IPS-11a (cell line): ENCODE results near the gene REG3A.

ENCODE experiments used
- H3K4me3 ChIP-seq: one replicate; pipeline ENCODE4 v1.5.1; 2013; ENCODE audit warnings: low read depth, low read length, control low read depth

REG3A gene

GRCh38 chr2:79159653-79160052 is at the start of gene REG3A:
Gene REG3A (minus strand): TSS chr2:79159753. CDS start chr2:79159405, 348 bp downstream.
- H3K4me3 ChIP-seq = no peak within 1 kb of the TSS

GRCh38 chr2:79200762-79201161 is 41.2 kb upstream of the REG3A start:
- no peak overlapping the region for H3K4me3 ChIP-seq

- H3K4me3 ChIP-seq = no peak overlapping the region
These were observed 32.3 kb upstream of the REG3A start for GRCh38 chr2:79191816-79192215.

GRCh38 chr2:79191081-79191480 is 31.5 kb upstream of the REG3A start:
- no peak overlapping the region for H3K4me3 ChIP-seq

- no peak overlapping the region for H3K4me3 ChIP-seq
These were observed 29.9 kb upstream of the REG3A start for GRCh38 chr2:79189465-79189864.

- no peak overlapping the region for H3K4me3 ChIP-seq
These were observed 22.1 kb upstream of the REG3A start for GRCh38 chr2:79181617-79182016.

GRCh38 chr2:79180092-79180491 is 20.5 kb upstream of the REG3A start:
- no peak overlapping the region for H3K4me3 ChIP-seq

GRCh38 chr2:79179036-79179435 is 19.5 kb upstream of the REG3A start:
- no peak overlapping the region for H3K4me3 ChIP-seq

GRCh38 chr2:79178076-79178674 is 18.6 kb upstream of the REG3A start:
- H3K4me3 ChIP-seq = no peak overlapping the region

- no peak overlapping the region for H3K4me3 ChIP-seq
These were observed 11.9 kb upstream of the REG3A start for GRCh38 chr2:79171348-79171958.

GRCh38 chr2:79162801-79163200 is 3.2 kb upstream of the REG3A start:
- no peak overlapping the region for H3K4me3 ChIP-seq

- H3K4me3 ChIP-seq = no peak overlapping the region
These were observed 2.6 kb upstream of the REG3A start for GRCh38 chr2:79162132-79162531.

- H3K4me3 ChIP-seq = no peak overlapping the region
These were observed 523 bp downstream of the REG3A start for GRCh38 chr2:79159030-79159429.

GRCh38 chr2:79155826-79156476 is 3.6 kb downstream of the REG3A start:
- H3K4me3 ChIP-seq = no peak overlapping the region

GRCh38 chr2:79139423-79139822 is 20.1 kb downstream of the REG3A start:
- H3K4me3 ChIP-seq = no peak overlapping the region

GRCh38 chr2:79138385-79138784 is 21.2 kb downstream of the REG3A start:
- no peak overlapping the region for H3K4me3 ChIP-seq

- H3K4me3 ChIP-seq = no peak overlapping the region
These were observed 27.9 kb downstream of the REG3A start for GRCh38 chr2:79131687-79132086.

GRCh38 chr2:79129804-79130203 is 29.7 kb downstream of the REG3A start:
- H3K4me3 ChIP-seq = no peak overlapping the region

GRCh38 chr2:79129260-79129659 is 30.3 kb downstream of the REG3A start:
- no peak overlapping the region for H3K4me3 ChIP-seq

GRCh38 chr2:79128406-79128805 is 31.1 kb downstream of the REG3A start:
- no peak overlapping the region for H3K4me3 ChIP-seq

GRCh38 chr2:79125721-79125985 is 33.9 kb downstream of the REG3A start:
- no peak overlapping the region for H3K4me3 ChIP-seq

- H3K4me3 ChIP-seq = no peak overlapping the region
These were observed 34.4 kb downstream of the REG3A start for GRCh38 chr2:79124907-79125720.
